RPMI7951 (cell line): Measurements from ENCODE around the gene FAAP20. TPM values are rescaled to one million over a fixed set of nuclear protein-coding genes. Genes with fewer than 3 reads are reported as not detected.

Source experiments
- DNase-seq: peaks from one replicate; pipeline ENCODE4 v3.0.0-alpha.2; 2012; ENCODE audit warnings: low read depth
- total RNA-seq: library from RNA; depleted of rRNA; stranded (reverse); fragments of >200 nt; shearing (Covaris generic); gene quantifications from 2 replicates; pipeline ENCODE4 v1.2.3, GENCODE V29; 2014

Gene FAAP20
- total RNA-seq, 1 experiment from 2014 or later = 30.3 TPM

DNA sequence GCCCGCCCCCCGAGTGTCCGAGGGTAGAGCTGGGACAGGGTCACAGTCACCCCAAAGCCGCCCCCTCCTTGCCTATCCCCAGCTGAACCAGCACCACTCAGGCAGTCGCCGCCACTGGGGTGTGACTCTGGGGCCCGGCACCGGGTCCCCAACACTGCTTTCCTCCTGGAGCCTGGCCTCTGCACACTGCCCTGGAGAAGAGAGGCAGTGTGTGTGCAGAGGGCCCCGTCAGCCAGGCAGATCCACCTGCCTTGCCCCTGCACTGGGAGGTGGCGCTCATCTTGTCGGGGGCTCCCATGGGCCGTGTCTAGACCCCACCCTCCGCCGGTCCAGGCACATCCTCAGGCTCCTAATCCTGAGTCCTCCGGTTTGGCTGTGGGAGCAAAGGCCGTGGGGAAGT, 15.7 kb downstream of the FAAP20 start:
- no peak for DNase-seq

DNA sequence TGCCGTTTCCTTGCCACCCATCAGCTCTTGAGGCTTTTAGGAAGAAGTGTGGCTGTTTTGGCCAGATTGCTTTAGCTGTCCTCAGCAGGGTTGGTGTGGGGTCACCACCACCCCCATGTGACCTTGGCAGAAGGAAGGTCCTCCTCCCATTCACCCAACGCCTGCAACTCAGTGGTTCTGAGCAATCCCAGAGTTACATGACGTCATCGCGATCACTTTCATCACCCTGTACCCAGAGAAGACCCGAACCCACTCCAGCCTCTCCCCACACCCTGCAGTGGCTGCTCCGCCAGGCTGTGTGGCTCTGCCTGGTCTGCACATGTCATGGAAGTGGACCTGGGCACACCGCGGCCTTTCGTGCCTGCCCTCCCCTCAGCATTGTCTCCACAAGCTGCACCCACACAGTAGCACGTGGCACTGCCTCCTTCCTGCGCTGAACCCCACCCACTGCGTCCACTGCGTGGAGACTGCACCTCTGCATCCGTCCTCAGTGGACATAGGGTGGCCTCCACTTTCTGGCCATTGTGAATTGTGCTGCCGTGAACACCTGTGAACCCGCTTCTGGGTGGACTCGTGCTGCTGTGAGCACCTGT, 16.5 kb downstream of the FAAP20 start:
- no peak for DNase-seq

DNA sequence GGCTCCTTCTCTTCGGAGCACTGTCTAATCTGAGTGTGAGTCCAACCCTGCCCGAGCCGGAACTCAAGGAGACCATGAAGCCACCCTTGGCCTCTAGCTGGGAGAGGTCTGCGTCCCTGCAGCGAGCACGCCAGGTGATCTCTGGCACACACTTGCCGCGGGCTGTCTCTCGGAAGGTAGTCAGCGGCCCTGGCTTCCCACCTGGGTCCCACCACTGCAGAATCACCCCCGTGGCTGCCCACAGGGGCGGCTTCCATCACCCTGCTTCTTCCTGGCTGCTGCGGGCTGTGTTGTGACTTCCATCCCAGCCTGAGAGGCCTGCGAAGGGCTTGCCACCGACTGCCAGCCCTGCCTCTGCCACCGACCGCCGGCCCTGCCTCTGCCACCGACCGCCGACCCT, 17.0 kb downstream of the FAAP20 start:
- no peak for DNase-seq

DNA sequence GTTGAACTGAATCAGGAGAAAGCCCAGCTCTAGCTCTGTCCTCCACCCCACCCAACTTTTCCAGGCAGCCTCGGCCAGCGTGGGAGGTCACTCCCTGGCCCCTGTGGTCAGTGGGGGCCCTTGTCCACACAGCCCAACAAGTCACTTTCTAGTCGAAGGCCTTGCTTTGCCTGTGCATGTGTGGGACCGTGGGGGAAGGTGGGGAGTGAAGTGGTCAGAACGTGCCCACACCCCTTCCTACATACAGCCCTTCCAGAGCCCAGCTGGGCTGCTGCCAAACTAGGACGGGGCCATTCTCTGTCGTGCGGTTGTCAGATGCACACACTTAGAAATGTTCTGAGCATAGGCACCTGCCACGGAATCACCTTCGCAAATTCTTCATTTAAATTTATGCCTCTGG, 18.0 kb downstream of the FAAP20 start:
- DNase-seq = no peak

DNA sequence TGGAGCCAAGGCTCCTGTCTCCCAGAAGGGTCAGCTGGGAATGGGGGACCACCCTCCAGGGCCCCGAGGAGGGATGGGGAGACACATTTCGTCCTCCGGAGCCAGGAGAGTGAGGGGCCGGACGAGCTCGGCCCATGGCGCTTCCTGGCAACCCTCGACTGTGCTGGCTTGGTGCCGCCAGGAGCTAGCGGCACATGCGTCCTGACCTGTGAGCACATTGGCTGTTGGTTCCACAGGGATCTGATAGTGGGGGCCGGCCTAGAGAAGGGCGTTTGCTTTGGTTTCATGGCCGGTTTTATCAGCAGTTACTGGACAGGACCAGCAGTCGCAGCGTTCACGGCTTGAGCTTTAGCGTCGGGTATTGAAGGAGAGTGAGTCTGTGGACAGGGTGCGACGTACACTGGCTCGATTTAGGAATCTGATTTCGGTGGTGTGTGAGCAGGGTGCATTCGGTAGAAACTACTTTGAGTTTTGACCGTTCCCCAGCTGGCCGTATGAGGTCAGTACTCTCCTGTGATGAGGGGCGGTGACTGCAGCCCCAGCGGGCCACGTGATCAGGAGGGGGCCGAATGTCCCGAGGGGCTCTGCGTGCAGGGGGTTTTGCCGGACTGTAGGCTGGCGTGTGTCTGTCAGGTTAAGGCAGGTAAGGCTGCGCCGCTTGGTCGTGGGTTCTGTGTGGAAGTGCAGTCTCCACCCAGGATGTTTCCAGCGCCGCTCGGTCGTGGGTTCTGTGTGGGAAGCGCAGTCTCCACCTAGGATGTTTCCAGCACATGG, 18.7 kb downstream of the FAAP20 start:
- DNase-seq = no peak

DNA sequence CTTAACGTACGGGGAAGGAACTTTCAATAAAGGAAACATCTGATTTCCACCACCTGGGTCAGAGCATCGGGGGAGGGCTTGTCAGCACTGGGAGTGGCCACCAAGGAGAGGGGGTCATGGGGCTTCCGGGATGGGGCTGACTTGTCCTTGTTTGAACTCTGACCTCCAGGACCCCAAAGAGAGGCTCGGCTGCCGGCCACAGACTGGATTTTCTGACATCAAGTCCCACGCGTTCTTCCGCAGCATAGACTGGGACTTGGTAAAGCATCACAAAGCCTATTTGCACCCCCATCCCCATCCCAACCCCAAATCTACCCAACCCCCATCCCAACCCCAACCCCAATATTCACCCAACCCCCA, 19.5 kb downstream of the FAAP20 start:
- no peak for DNase-seq

DNA sequence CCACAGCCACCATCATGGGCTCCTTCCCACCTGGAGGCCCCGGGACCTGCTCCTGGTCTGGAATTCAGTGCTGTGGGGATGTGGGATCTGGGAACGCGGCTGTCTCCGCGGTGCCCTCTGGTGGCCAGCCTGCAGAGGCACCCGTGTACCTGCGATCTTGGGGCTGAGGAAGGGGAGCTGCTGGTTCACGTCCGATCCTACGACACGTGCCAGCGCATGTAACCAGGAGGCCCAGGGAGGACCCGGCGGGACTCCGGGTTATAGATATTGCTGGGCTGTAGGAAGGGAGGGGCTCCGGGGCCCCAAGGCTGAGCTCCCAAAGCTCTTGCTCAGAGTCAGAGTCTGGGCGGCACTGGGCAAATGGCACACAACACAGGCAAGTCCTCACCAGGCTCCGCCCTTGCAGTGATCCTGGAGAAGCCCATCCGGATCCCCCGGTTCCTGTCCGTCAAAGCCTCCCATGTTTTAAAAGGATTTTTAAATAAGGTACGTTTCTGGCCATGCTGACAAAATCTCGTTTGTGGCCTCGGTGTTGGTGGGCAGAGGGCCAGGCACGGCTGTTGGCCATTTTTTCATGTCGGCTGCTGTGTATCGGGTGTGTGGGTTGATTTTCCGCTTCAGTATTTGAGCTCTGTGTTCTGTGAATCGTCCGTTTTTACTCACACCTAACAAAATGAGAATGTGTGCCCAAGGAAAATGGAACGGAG, 20.1 kb downstream of the FAAP20 start:
- DNase-seq = peak; percentile 54

DNA sequence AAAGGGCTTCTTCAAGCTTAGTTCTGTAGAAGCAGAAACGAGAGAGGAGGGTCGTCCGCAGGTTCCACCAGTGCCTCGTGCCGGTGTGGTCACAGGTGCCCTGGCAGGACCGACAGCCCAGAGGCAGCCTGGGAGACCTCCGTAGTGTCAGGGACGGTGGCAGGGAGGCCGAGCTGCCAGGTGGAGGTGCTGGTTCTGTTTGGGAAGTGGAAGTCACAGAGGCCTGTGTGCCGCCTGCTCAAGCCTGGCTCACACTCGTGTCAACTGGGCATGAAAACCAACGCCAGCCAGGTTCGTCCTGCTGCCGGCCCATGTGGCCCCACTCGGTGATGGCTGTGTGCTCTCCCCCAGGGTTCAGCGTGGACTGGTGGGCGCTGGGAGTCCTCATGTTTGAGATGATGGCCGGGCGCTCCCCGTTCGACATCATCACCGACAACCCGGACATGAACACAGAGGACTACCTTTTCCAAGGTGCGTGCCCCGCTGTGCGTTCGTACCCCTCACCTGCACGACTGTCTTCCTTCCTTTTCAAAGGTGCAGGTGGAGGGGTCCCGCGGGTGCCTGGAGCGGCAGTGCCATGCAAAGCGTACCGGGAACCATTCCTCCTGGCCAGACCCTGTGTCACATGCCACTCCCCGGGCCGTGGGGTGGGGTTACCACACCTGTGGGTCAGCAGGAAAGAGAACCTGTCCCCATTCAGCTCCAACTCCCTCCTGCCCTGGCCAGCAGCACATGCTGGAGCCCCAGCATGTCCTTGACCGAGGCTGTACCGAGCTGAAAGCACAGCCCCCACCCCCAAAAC, 20.8 kb downstream of the FAAP20 start:
- DNase-seq = no peak

DNA sequence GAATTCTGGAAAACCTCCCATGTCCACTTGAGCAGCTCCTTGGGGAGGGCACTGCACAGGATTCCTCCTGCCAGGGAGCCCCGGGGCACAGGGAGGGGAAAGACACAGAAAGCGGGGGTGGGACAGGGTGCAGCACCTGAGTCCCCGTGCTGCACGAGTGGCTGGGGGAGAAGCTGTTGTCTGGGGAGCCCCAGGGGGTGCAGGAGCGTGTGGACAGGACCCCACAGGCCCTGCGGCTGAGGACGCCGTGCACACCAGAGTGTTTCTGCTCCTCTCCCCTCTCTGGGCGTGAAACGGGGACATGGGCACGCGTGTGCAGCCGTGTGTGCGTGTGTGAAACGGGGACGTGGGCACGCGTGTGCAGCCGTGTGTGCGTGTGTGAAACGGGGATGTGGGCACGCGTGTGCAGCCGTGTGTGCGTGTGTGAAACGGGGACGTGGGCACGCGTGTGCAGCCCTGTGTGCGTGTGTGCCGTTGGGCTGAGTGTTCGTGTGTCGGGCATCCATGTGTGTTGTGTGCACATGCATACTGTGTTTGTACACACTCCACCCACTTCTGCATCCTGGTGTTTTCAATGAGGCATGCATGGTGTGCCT, 21.9 kb downstream of the FAAP20 start:
- DNase-seq = no peak

DNA sequence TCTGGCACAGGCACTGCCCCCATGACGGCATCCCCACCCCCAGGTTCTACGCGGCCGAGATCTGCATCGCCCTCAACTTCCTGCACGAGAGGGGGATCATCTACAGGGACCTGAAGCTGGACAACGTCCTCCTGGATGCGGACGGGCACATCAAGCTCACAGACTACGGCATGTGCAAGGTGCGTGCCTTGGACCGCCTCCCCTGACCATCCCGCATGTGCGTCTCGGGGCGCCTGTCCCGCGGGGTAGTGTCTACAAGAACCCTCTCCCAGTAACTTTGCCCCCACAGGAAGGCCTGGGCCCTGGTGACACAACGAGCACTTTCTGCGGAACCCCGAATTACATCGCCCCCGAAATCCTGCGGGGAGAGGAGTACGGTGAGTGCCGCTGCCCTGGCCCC, 22.6 kb downstream of the FAAP20 start:
- no peak for DNase-seq

DNA sequence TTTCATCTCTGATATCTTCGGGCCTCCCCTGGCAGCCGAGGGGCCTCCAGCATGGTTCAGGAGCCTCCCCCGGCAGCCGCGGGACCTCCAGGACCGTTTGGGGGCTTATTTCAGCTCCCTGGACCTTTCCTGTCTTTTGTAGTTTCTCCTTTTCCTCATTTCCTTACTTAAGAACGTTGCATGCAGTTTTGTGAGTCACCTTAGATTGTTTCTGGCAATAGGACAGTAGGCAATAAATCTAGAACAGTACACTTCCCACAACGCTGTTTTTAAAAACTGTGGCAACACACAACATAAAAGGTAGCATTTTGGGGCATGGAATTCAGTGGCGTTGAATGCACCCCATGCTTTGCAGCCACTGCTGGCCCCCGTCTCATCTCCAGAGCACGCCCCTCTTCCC, 24.4 kb downstream of the FAAP20 start:
- no peak for DNase-seq

DNA sequence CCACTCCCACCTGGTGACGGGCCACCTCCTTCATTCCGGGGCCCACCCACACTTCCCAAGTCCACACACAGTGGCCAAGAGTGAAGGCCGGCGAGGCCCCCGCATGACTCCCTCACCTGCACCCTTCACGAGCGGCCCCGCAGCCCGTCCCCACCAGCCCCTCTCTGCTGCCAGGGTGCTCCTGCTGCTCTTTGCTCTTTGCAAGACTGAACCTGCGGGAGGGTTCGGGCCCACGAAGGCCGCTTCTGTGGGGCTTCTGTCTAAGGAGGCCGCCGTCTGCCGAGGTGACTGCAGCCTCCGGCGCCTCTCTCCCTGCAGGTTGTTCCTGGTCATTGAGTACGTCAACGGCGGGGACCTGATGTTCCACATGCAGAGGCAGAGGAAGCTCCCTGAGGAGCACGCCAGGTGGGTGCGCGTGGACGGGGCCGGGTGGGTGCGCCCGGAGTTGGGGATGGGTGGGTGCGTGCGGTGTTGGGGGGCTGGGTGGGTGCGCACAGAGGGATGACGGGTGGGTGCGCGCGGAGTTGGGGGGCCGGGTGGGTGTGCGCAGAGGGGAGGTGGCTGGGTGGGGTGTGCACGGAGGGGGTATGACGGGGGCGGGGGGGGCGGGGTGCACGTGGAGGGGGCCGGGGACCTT, 25.3 kb downstream of the FAAP20 start:
- DNase-seq = no peak

DNA sequence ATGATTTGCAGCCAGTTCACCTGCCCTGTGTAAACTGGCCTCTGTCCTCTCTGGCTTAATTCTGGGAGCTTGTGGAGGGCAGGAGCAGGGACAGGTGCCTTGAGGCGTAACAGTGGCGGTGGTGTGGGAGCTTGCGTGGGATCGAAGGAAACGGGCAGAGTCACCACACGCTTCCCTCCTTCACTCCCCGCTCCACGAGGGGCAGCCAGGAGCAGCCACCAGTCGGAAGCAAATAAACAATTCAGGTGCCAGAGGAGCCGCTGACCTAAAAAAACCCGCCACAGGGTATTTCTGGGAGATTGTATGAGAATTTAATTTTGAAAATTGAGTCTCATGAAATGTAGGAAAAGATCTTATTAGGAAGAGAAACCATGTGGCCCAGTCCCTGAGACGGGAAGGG, 26.0 kb downstream of the FAAP20 start:
- no peak for DNase-seq

DNA sequence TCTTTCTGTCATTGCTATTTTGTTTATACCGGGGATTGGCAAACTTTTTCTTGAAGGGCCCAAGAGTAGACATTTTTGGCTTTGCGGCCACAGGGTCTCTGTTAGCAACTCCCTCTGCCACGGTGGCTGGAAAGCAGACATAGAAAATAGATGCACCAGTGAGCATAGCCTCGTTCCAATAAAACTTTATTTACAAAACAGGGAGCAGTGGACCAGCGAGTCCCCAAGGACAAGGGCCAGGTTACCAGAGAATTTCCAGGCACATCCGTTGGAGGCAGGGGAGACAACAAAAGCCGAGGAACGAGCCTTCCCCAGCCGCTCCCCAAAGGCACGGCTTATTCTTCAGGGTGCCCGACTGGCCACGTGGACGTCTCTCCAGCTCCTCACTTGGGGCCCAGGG, 26.5 kb downstream of the FAAP20 start:
- DNase-seq = no peak

DNA sequence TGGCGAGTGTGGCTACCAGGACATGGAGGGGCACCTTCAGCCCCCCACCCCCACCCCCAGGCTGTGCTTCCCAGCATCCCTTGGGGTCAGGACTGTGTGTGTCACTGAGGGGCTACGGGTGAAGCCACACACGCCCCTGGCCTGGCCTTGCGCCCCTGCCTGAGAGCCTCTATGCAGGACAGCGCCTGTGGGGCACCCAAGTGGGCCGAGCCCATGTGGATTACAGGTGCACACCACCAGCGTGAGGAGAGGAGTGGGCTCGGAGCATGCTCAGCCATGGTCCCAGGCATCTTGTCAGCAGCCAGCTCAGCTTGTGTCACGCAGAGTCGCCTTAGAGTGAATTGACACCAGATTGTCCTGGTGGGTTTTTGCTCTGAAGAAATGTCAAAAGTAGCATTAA, 27.9 kb downstream of the FAAP20 start:
- no peak for DNase-seq

DNA sequence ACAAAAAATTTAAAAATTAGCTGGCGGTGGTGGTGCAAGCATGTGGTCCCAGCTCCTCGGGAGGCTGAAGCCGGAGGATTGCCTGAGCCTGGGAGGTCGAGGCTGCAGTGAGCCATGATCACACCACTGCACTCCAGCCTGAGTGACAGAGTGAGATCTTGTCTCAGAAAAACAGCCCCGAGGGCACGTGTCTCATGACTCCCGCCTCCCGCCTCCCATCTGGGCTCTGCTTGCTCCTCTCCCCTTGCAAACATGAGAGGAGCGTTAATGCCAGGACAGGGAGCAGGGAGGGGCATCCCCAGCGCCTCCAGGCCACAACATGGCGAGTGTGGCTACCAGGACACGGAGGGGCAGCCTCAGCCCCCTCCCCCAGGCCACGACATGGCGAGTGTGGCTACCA, 28.3 kb downstream of the FAAP20 start:
- DNase-seq = no peak

DNA sequence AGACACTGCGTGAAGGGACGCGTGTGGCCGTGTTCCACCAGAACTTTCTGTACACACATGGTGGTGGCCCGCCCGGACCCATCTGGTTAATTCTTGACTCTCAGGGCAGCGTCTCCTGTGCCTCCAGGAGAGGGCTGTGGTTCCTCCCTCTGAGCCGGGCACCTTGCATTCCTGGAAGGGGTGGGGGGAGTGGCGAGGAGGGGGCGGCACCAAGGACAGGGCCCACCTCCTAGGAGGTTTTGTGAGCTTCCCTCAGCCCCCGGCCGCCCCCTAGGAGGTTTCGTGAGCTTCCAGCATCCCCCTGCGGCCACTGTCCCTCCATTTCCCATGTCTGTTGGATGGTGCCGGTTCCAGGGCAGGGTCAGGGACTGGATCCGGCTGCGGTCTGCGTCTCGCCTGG, 28.9 kb downstream of the FAAP20 start:
- DNase-seq = no peak

DNA sequence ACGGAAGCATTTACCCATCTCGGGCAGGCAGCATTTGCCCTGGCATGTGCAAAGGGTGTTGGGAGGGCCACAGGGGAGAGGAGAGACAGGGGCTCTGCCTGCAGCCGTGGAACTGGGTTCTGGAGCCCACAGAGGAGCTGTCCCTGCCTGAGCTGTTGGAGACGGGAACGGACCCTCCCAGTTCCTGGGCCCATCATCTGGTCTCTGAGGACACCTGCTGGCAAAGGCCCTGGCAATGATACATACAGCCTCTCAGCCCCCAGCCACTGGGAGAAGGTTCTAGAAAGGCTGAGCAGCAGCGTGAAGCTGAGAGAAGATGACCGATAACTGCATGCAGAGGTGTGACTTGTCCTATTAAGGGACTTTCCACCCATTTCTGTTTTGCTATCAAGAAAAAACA, 31.4 kb downstream of the FAAP20 start:
- no peak for DNase-seq

DNA sequence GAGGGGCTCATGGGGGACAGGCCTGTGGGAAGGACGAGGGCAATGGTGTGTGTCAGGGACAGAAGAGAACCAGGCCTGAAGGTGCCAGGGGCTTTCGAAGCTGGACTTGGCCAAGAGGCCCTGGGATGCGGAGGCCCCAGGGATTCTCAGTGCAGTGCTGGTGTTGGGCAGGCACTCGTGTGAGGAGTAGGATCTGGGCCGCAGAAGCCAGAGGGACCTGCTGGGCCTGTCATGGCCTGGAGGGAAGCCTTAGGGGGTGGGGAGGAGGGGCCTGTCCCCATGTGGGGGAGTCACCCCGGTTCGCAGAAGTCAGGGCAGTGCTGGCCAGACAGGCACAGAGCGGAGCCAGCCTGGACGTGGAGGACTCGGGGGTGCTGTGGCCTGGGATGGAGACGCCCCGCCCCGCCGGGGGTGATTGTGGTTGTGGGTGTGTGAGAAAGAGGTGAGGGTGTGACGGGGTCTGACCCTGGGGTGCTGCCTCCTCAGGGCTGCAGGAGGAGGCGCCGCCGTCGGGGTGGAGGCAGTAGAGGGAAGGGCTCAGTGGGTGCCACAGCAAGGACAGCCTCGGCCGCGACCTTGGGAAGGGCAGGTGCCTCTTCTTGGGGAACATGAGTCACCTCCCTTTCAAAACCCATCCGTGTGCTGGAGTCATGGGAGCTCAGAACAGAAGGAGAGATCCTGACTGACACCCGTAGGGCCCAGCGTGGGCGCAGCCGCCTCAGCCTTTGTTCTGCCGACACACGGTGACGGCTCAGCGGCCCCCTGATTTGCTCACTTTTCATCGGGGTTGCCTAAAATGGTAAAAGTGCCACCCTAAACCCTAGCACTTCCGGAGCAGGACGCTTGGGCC, 33.9 kb downstream of the FAAP20 start:
- DNase-seq = no peak

DNA sequence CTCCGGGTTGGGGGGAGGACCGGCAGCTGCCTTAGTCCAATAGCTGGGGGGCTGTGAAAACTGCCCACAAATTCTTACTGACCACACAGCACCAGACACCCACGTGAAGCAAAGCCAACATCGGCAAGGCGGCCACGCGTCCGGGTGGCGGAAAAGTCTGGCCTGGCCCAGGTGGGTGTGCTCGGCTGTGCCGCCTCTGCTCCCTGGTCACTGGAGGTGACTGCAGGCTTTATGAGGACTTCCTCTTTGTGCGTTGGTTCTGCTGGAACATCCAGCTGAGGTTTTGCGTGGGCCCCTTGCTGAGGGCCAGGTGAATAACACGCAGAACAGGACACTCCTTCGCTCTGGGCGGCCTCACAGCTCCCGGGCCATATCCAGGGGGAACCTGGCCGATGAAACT, 35.4 kb downstream of the FAAP20 start:
- DNase-seq = no peak

DNA sequence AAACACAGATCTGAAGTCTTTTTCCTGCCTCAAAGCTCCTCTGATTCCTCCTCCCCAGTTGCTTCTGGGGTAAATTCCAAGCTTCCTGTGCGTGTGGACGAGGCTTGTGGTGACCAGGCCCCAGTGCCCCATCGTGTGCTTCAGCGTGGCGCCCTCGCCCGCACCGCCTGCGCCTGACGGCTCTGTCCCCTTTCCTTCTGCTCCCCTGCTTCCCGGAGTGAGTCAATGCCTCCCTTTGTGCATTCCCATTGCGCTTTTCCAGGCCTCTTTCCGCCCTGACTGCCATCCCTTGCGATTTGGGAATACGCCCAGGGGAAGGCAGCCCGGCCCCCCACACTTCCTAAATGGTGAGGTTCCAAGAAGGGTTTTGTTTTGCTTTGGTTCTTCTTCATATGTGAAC, 36.3 kb downstream of the FAAP20 start:
- no peak for DNase-seq
